HG02938 (cell line): ENCODE results near the gene S100A3.
"Not testable (repeated sequence)": the region's sequence is repeated elsewhere in the genome, so short reads cannot be mapped to it uniquely, and the experiment has no call there.

ENCODE experiments used
- ATAC-seq: cut with Tn5 transposase; IDR thresholded peaks from one replicate; pipeline ENCODE4 v1.9.1; 2021; ENCODE audit warnings: mild to moderate bottlenecking, moderate library complexity; ENCODE audit not compliant: unreplicated experiment

The S100A3 gene

DNA sequence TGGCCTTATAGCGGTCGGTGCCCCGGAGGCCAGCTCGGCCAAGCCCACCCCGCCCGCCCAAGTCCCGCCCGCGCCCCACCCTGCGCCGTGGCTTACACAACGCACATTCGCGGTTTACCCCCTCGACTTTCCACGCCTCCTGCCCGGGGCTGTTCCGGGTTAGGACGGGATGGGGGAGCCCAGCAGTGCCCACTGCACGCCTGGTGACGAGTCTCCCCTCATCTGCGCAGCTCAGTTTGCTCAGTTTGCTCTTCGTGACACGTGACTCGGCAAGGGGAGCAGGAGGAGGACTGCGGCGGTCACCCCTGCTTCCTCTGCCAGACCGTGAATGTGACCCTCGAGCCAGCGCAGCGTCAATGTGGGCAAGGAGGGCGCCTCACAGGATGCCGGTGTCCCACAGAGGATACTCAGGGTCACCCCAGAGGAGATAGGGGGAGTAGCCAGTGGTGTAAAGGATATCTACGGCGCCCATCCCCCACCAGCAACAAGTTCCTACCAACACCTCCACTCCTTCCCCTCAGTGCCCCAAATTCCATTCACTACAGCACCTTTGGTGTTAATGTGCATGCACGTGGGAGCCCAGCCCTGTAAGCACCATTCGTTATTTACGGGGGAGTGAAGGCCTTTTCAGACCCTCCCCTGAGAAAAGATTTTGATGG lies 12.9 kb downstream of the S100A3 start:
- no peak for ATAC-seq

DNA sequence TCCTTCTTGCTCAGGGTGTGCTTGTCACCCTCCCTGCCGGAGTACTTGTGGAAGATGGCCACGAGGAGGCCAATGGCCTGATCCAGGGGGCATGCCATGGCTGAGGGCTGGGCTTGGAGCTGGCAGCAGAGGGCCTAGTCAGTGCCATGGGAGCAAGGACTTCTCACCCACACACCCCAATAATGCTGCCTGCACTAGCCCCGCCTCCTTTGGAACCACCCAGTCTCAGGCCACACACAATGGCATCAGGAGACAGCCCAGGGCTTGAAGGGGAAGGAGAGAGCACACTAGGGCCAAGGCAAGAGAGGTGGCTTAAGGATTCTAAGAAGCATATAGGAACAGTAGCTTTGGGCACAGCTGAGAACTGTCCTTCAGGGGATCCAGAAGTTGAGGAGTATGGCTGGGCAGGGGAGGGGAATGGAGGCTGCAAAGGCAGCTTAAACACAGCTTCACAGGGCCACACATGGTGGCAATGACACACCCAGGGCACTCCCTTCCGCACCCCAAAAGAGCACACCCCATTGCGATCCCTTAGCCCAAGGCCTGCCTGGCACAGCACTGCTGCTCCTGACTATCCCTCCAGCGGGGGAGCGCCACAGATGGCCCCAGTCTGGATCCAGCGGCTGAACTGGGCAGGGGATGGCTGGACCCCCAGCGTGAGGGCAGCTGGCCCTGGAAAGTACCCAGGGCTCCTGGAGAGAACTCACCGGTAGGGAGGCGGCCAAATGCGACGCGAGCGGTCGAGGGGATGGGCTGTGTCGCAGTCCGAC lies 13.6 kb downstream of the S100A3 start, which contains the start of gene S100A6:
TSS of gene S100A6 (minus strand) at position 750 of the 770 bp plus-strand sequence. CDS start at position 98, 652 bp downstream.
- ATAC-seq, result no peak

DNA sequence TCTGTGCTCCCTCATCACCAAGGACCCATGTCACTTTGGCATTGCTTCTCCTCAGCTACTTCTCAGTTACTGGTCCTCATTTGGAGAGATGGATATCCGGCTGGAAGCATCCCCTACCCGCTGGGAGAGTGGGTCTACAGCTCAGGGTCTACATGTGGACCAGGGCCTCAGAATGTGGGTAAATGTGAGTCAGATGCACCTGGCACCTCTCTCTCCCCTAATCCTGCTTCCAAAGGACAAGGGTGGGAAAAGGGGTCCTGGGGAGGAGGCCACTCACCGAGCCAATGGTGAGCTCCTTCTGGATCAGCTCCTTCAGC lies 14.2 kb downstream of the S100A3 start:
- no peak for ATAC-seq

GRCh38 chr1:153534226-153534924 lies 14.7 kb downstream of the S100A3 start:
- no peak for ATAC-seq

GRCh38 chr1:153533689-153534201 lies 15.3 kb downstream of the S100A3 start:
- ATAC-seq, result no peak

DNA sequence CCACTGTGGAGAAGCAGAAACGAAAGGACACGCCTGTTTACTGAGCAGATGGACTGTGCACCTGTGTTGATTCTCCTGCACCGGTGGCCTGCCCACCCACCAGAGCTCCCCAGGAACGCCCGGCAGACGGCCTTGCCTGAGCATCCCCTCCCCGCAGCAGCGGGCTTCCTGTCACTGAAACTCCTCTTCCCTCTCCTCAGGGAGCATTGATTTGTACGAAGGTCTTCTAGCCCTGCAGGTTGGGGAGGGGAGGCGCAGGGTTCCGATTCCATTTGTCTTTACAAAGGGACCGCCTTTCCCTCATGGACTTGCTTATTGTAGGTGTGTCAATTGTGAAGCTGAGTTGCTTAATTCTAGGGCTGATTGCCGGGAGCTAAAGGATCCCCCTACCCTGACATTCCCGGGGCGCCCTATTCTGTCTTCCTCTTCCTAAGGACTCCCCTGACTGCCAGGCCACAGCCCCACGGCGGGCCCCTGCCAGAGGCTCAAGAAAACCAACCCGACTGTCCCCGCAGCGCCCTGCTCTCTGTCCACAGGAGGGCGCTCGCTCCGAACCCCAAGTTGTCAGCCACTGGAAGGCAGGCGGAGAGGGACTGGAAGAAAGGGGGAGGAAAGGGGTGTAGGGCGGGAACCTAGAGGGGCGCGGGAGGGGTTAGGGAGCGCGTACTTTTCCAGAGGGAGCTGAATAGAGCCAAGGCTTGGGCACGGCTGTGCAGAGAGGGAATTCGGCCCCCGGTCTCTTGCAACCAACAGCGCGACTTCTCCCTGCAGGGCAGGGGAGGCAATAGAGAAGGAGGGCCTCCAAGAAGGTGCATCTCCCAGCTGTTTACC lies 16.1 kb downstream of the S100A3 start:
- ATAC-seq, result no peak

DNA sequence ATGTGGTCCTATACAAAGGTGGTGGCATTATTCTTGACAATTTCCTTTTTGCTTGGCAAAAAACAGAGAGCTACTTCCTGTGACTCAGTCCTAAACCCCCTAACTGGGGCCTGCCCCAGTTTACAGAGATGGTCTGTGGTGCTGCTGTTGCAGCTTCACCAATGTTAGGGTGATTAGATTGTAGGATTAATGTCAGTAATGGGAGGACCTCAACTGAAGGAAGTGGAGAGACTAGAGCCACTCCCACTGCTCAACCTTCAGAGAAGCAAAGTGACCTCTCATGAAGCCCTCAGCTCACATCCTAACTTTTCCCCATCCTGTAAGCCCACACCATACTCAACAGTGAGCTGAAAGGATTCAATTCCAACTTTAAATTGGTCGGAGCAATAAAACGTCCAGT lies 16.9 kb downstream of the S100A3 start:
- ATAC-seq, result no peak

GRCh38 chr1:153531638-153532037 lies 17.4 kb downstream of the S100A3 start:
- no peak for ATAC-seq

DNA sequence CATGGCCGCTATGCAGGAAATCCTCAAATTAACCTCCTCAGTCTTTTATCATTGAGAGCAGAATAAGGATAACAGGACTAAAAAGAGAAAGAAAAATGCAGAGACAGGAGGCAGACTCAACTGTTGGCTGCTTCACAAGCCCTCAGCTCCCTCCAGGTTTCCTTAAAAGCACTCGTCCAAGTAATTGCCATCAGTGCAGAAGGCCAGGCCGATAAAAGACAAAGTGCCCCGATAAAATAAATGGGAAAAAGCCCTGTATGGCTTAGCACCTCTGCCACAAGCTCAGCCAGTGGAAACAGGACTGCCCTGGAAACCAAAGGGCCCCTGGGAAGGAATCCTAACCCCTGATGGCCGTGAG lies 21.4 kb downstream of the S100A3 start:
- no peak for ATAC-seq

- no peak for ATAC-seq
Measured at GRCh38 chr1:153527023-153527682, 21.9 kb downstream of the S100A3 start.

DNA sequence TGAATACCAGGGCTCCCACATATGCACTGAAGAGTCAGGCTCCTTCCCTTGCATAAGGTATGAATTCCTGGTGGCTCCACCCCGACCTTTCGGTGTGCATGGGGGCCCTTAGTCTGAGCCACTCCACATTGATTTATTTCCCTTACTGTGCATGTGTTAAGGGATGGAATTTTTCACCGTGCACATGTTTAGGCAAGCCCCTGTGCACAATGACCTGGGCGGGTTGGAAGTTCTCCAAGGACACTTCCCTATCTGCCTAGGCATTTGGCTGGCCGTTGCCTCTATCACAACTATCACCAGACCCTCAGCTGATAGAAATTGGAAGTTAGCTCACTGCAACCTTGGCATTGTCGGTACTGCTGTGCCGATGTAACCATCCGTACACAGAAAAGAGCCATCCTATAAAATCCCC lies 22.9 kb downstream of the S100A3 start:
- no peak for ATAC-seq

DNA sequence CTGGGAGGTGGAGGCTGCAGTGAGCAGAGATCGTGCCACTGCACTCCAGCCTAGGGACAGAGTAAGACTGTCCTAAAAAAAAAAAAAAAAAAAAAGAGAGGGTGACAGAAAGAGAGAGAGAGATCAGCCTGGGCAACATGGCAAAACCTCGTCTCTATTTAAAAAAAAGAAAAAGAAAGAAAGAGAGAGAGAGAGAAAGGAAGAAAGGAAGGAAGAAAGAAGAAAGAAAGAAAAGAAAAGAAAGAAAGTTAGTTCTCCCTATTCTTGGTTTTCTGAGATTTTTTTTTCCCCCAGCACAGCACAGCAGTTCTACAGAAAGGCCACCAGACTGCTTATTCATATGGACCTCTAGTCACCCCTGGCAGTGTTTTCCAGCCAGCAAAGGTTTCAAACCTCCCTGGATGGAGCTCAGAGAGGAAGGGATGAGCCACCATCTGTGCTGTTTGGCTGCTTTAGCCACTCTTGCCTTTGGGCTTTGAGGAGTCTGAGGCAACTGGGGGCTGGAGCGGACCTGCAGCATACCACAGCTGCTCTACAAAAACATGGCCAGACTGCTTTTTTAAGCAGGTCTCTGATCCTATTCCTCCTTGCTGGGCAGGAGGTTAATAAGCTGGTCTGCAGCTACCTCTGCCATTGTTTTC lies 23.9 kb downstream of the S100A3 start:
- no peak for ATAC-seq

- ATAC-seq, result not testable (repeated sequence)
Measured at GRCh38 chr1:153522353-153523048, 26.6 kb downstream of the S100A3 start.

- not testable (repeated sequence) for ATAC-seq
Measured at GRCh38 chr1:153521808-153522207, 27.2 kb downstream of the S100A3 start.

GRCh38 chr1:153520818-153521476 lies 28.1 kb downstream of the S100A3 start:
- no peak for ATAC-seq

DNA sequence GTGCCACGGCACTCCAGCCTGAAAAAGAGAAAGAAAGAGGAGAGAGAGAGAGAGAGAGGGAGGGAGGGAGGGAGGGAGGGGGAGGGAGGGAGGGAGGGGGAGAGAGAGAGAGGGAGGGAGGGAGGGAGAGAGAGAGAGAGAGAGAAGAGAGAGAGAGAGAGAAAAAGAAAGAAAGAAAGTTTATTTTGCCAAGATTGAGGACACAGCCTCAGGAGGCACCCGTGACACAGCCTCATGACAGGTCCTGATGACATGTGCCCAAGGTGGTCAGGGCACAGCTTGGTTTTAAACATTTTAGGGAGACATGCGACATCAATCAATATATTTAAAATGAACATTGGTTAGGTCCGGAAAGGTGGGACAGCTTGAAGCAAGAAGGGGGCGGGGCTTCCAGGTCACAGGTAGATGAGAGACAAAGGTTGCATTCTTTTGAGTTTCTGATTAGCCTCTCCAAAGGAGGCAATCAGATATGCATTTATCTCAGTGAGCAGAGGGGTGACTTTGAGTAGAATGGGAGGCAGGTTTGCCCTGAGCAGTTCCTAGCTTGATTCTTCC lies 28.8 kb downstream of the S100A3 start:
- ATAC-seq, result not testable (repeated sequence)

DNA sequence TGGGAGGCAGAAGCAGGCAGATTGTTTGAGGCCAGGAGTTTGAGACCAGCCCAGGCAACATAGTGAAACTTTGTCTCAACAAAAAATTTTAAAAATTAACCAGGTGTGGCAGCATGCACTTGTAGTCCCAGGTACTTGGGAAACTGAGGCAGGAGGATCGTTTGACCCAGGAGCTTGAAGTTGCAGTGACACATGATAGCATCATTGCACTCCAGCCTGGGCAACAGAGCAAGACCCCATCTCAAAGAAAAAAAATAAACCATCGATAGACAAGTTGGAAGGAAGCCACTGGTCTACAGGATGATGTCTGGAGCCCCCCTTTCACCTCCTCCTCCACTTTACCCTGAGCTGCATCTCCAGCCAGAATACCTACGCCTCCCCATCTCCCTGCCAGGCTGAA lies 29.8 kb downstream of the S100A3 start:
- ATAC-seq, result no peak
